Right lobe of liver (tissue), 4 donors: ENCODE measurements around the gene PIGBOS1.

Experiments
- CTCF ChIP-seq, 4 donors: fragments of 200-600 bp in 3 of 4; fragments of 450-650 bp in 1 of 4; IDR thresholded peaks; one replicate each; pipeline versions ENCODE4 v1.5.1 to v1.8.0; 2016 to 2022; ENCODE audit warnings: antibody characterized with exemption in 4 of 4, mild to moderate bottlenecking in 2 of 4
- POLR2A ChIP-seq: fragments of 450-650 bp; IDR thresholded peaks from one replicate; pipeline ENCODE4 v1.6.1; 2017; ENCODE audit warnings: antibody characterized with exemption, mild to moderate bottlenecking
- donor health status: DM: no; HTN: no; CAD: no.
- donor health status: DM: no; HTN: no; CAD: no.
- donor health status: DM: no; HTN: yes; CAD: no.

- TF ChIP-seq CTCF (IDR thresholded peaks at IDR 0.05): no peak
- peak; percentile 51 for TF ChIP-seq POLR2A
Observed at GRCh38 chr15:55289011-55289745, 29.7 kb downstream of the PIGBOS1 start.
